GM23338 (cell line): ENCODE results near the gene EYS. TPM values are rescaled to one million over a fixed set of nuclear protein-coding genes. Genes with fewer than 3 reads are reported as not detected.

Experiments
- ATAC-seq: fragments of 200-7000 bp; cut with Tn5 transposase; 3 replicates; pipeline ENCODE4 v1.9.1; 2020
- DNase-seq: peaks from one replicate; pipeline ENCODE4 v3.0.0-alpha.2; 2015; ENCODE audit warnings: low spot score
- H2AFZ ChIP-seq: fragments of 200-600 bp; sonication (generic); 2 replicates; pipeline ENCODE4 v1.8.0; 2016; ENCODE audit warnings: antibody characterized with exemption, mild to moderate bottlenecking, moderate library complexity
- H3F3A ChIP-seq: fragments of 200-600 bp; sonication (generic); replicated peaks from 2 replicates; pipeline ENCODE4 v1.8.0; 2017; ENCODE audit warnings: antibody characterized with exemption, mixed run types, low read depth
- H3K27ac ChIP-seq: fragments of 200-600 bp; sonication (generic); 2 replicates; pipeline ENCODE4 v1.6.1; 2016; ENCODE audit warnings: low read depth
- H3K27me3 ChIP-seq: fragments of 200-600 bp; sonication (generic); 2 replicates; pipeline ENCODE4 v1.8.0; 2016; ENCODE audit warnings: mild to moderate bottlenecking, mixed run types, moderate library complexity; ENCODE audit not compliant: insufficient read depth
- H3K36me3 ChIP-seq: fragments of 200-600 bp; sonication (generic); 2 replicates; pipeline ENCODE4 v1.8.0; 2016; ENCODE audit warnings: mild to moderate bottlenecking; ENCODE audit not compliant: insufficient read depth
- H3K4me1 ChIP-seq: fragments of 200-600 bp; sonication (generic); 2 replicates; pipeline ENCODE4 v1.8.0; 2016; ENCODE audit warnings: mild to moderate bottlenecking, moderate library complexity; ENCODE audit not compliant: insufficient read depth
- H3K4me2 ChIP-seq: fragments of 200-600 bp; sonication (generic); 2 replicates; pipeline ENCODE4 v1.7.1; 2017; ENCODE audit warnings: mixed run types
- H3K4me3 ChIP-seq: fragments of 200-600 bp; sonication (generic); 2 replicates; pipeline ENCODE4 v1.6.1; 2016; ENCODE audit warnings: mixed run types
- H3K79me2 ChIP-seq: fragments of 200-600 bp; sonication (generic); replicated peaks from 2 replicates; pipeline ENCODE4 v1.8.0; 2017; ENCODE audit warnings: mild to moderate bottlenecking; ENCODE audit not compliant: insufficient read depth
- H3K9me2 ChIP-seq: fragments of 200-600 bp; sonication (generic); 2 replicates; pipeline ENCODE4 v1.8.0; 2017; ENCODE audit not compliant: insufficient read depth
- H4K20me1 ChIP-seq: fragments of 200-600 bp; sonication (generic); replicated peaks from 2 replicates; pipeline ENCODE4 v1.8.0; 2017; ENCODE audit warnings: mild to moderate bottlenecking; ENCODE audit not compliant: insufficient read depth
- H3K27ac Mint-ChIP-seq: 2 replicates; pipeline ENCODE4 v1.8.0; 2020; ENCODE audit warnings: inconsistent platforms, mild to moderate bottlenecking, moderate library complexity, mixed read lengths
- H3K27me3 Mint-ChIP-seq: 3 replicates; pipeline ENCODE4 v1.8.0; 2022; ENCODE audit warnings: low read depth, mild to moderate bottlenecking, moderate library complexity, mixed read lengths, inconsistent platforms; ENCODE audit not compliant: insufficient read depth, poor library complexity
- H3K36me3 Mint-ChIP-seq: 3 replicates; pipeline ENCODE4 v1.8.0; 2021; ENCODE audit warnings: low read depth, mild to moderate bottlenecking, inconsistent platforms, moderate library complexity, mixed read lengths
- H3K4me1 Mint-ChIP-seq: 3 replicates; pipeline ENCODE4 v1.8.0; 2020; ENCODE audit warnings: mild to moderate bottlenecking, inconsistent platforms, mixed read lengths
- H3K4me3 Mint-ChIP-seq: 3 replicates; pipeline ENCODE4 v1.8.0; 2021; ENCODE audit warnings: moderate library complexity, mild to moderate bottlenecking, inconsistent platforms, mixed read lengths
- H3K9me3 Mint-ChIP-seq: 3 replicates; pipeline ENCODE4 v1.8.0; 2020; ENCODE audit warnings: moderate library complexity, mild to moderate bottlenecking, inconsistent platforms, mixed read lengths
- EZH2 ChIP-seq: fragments of 200-600 bp; sonication (generic); IDR thresholded peaks from one replicate; pipeline ENCODE4 v1.8.0; 2017; ENCODE audit warnings: antibody characterized with exemption, mild to moderate bottlenecking, low read depth; ENCODE audit not compliant: unreplicated experiment
- NANOG ChIP-seq: IDR thresholded peaks from 2 replicates; pipeline ENCODE4 v1.6.1; 2016; ENCODE audit warnings: antibody characterized with exemption, borderline replicate concordance
- POLR2AphosphoS5 ChIP-seq: IDR thresholded peaks from 2 replicates; pipeline ENCODE4 v1.6.1; 2016; ENCODE audit warnings: antibody characterized with exemption, low read depth
- ZNF114 ChIP-seq: fragments of 250-450 bp; sonication (Bioruptor Pico); IDR thresholded peaks from 2 replicates; pipeline ENCODE4 v1.5.0; 2020; ENCODE audit warnings: mild to moderate bottlenecking, moderate library complexity
- ZNF331 ChIP-seq: fragments of 250-450 bp; sonication (Bioruptor Pico); IDR thresholded peaks from 2 replicates; pipeline ENCODE4 v1.5.0; 2020; ENCODE audit warnings: low read depth, mild to moderate bottlenecking, moderate library complexity
- polyA plus RNA-seq: library from polyadenylated mRNA; unstranded; fragments of >200 nt; fragmentation: Nextera tagmentation; extraction: Ambion mirVana; gene quantifications from 2 replicates; pipeline ENCODE4 v1.2.1, GENCODE V29; 2016
- total RNA-seq: library from RNA; depleted of rRNA; stranded (reverse); fragments of >200 nt; shearing (Covaris generic); gene quantifications from 2 replicates; pipeline ENCODE4 v1.2.3, GENCODE V29; 2014
- TF ChIP-seq, protein P1 (sequence below), 2 experiments: fragments of 200-600 bp in 1 of 2; sonication (generic) in 1 of 2; conservative IDR thresholded peaks; 2 replicates each; pipeline versions ENCODE4 v1.5.1 to v1.6.1; 2016 to 2017; ENCODE audit warnings: antibody characterized with exemption in 2 of 2, low read depth in 2 of 2, mild to moderate bottlenecking in 2 of 2, moderate library complexity in 1 of 2
- TF ChIP-seq, protein P2 (sequence below): IDR thresholded peaks from one replicate; pipeline ENCODE4 v1.6.1; 2018; ENCODE audit warnings: antibody characterized with exemption; ENCODE audit not compliant: unreplicated experiment
- TF ChIP-seq, protein P3 (sequence below): fragments of 250-450 bp; sonication (Bioruptor Pico); IDR thresholded peaks from 2 replicates; pipeline ENCODE4 v1.5.0; 2020; ENCODE audit warnings: mild to moderate bottlenecking, moderate library complexity
- TF ChIP-seq, protein P4 (sequence below): IDR thresholded peaks from 2 replicates; pipeline ENCODE4 v1.6.1; 2016; ENCODE audit warnings: antibody characterized with exemption

Gene EYS
- total and polyA plus RNA-seq, 2 experiments from 2014 or later = 0.38 to 0.52 TPM

DNA sequence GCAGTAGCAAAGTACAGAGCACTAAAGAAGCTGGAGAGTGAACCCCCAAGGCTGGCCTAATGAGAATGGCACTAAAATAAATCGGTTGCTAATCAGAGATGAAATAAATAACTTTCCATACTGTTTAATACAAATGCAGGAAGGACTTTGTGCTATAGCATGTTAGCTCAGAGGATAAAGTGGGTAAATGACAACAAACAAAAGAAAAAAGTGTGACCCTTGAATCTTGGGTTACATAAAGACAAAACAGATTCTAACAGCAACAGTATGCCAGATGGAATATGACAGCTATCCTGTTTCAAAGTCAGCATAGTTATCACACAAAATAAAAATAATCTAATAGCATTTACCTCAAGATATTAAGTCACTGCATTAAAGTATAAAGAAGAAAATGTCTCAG is 1448.7 kb downstream of the EYS start (continued):
- TF ChIP-seq, protein P1, sequence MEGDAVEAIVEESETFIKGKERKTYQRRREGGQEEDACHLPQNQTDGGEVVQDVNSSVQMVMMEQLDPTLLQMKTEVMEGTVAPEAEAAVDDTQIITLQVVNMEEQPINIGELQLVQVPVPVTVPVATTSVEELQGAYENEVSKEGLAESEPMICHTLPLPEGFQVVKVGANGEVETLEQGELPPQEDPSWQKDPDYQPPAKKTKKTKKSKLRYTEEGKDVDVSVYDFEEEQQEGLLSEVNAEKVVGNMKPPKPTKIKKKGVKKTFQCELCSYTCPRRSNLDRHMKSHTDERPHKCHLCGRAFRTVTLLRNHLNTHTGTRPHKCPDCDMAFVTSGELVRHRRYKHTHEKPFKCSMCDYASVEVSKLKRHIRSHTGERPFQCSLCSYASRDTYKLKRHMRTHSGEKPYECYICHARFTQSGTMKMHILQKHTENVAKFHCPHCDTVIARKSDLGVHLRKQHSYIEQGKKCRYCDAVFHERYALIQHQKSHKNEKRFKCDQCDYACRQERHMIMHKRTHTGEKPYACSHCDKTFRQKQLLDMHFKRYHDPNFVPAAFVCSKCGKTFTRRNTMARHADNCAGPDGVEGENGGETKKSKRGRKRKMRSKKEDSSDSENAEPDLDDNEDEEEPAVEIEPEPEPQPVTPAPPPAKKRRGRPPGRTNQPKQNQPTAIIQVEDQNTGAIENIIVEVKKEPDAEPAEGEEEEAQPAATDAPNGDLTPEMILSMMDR (conservative IDR thresholded peaks at IDR 0.05; ENCODE audit: low read depth in 2 of 2) = no peak
- TF ChIP-seq, protein P2, sequence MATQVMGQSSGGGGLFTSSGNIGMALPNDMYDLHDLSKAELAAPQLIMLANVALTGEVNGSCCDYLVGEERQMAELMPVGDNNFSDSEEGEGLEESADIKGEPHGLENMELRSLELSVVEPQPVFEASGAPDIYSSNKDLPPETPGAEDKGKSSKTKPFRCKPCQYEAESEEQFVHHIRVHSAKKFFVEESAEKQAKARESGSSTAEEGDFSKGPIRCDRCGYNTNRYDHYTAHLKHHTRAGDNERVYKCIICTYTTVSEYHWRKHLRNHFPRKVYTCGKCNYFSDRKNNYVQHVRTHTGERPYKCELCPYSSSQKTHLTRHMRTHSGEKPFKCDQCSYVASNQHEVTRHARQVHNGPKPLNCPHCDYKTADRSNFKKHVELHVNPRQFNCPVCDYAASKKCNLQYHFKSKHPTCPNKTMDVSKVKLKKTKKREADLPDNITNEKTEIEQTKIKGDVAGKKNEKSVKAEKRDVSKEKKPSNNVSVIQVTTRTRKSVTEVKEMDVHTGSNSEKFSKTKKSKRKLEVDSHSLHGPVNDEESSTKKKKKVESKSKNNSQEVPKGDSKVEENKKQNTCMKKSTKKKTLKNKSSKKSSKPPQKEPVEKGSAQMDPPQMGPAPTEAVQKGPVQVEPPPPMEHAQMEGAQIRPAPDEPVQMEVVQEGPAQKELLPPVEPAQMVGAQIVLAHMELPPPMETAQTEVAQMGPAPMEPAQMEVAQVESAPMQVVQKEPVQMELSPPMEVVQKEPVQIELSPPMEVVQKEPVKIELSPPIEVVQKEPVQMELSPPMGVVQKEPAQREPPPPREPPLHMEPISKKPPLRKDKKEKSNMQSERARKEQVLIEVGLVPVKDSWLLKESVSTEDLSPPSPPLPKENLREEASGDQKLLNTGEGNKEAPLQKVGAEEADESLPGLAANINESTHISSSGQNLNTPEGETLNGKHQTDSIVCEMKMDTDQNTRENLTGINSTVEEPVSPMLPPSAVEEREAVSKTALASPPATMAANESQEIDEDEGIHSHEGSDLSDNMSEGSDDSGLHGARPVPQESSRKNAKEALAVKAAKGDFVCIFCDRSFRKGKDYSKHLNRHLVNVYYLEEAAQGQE = no peak

DNA sequence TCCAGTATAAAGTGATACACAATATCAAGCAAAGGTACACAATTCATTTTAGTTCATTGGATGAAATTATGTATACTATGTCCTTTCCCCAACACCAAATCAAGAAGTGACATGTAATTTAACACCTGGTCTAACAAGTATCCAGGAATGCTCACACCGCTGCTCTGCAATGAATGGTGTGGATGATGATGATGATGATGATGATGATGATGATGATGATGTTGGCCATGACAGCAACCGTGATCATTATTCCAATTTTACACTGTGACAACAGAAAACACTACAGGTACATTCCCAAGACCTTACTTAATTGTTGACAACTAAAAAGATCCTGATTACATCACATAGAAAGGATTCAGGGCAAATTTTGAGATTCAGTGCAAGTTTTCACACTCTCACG is 1449.4 kb downstream of the EYS start:
- Histone ChIP-seq H3K79me2 (no peaks in the 10 kb centered on the region), H3K36me3 (no peaks in the 10 kb centered on the region), H3K9me2 (no peaks in the 10 kb centered on the region), H2AFZ (no peak overlapping the region), H3K4me3 (no peak overlapping the region), H3K4me2 (no peak overlapping the region), H3K27ac (no peak overlapping the region), H3K27me3 (no peaks in the 10 kb centered on the region), H3F3A (no peaks in the 10 kb centered on the region), H4K20me1 (no peaks in the 10 kb centered on the region), H3K4me1 (peaks cover 13% of the 10 kb centered on the region)
- H3K4me1 Mint-ChIP-seq = peaks cover 21% of the 10 kb centered on the region
- H3K27ac Mint-ChIP-seq = no peak overlapping the region
- peaks cover 3% of the 10 kb centered on the region; the same call in 1 of the 3 replicates for H3K9me3 Mint-ChIP-seq
- DNase-seq (no peak), ATAC-seq (no peak)
- no peaks in the 10 kb centered on the region for H3K27me3 Mint-ChIP-seq
- no peak overlapping the region for H3K4me3 Mint-ChIP-seq
- no peaks in the 10 kb centered on the region for H3K36me3 Mint-ChIP-seq
- TF ChIP-seq, protein P2 = no peak
- no peak for TF ChIP-seq NANOG
- TF ChIP-seq, protein P3, sequence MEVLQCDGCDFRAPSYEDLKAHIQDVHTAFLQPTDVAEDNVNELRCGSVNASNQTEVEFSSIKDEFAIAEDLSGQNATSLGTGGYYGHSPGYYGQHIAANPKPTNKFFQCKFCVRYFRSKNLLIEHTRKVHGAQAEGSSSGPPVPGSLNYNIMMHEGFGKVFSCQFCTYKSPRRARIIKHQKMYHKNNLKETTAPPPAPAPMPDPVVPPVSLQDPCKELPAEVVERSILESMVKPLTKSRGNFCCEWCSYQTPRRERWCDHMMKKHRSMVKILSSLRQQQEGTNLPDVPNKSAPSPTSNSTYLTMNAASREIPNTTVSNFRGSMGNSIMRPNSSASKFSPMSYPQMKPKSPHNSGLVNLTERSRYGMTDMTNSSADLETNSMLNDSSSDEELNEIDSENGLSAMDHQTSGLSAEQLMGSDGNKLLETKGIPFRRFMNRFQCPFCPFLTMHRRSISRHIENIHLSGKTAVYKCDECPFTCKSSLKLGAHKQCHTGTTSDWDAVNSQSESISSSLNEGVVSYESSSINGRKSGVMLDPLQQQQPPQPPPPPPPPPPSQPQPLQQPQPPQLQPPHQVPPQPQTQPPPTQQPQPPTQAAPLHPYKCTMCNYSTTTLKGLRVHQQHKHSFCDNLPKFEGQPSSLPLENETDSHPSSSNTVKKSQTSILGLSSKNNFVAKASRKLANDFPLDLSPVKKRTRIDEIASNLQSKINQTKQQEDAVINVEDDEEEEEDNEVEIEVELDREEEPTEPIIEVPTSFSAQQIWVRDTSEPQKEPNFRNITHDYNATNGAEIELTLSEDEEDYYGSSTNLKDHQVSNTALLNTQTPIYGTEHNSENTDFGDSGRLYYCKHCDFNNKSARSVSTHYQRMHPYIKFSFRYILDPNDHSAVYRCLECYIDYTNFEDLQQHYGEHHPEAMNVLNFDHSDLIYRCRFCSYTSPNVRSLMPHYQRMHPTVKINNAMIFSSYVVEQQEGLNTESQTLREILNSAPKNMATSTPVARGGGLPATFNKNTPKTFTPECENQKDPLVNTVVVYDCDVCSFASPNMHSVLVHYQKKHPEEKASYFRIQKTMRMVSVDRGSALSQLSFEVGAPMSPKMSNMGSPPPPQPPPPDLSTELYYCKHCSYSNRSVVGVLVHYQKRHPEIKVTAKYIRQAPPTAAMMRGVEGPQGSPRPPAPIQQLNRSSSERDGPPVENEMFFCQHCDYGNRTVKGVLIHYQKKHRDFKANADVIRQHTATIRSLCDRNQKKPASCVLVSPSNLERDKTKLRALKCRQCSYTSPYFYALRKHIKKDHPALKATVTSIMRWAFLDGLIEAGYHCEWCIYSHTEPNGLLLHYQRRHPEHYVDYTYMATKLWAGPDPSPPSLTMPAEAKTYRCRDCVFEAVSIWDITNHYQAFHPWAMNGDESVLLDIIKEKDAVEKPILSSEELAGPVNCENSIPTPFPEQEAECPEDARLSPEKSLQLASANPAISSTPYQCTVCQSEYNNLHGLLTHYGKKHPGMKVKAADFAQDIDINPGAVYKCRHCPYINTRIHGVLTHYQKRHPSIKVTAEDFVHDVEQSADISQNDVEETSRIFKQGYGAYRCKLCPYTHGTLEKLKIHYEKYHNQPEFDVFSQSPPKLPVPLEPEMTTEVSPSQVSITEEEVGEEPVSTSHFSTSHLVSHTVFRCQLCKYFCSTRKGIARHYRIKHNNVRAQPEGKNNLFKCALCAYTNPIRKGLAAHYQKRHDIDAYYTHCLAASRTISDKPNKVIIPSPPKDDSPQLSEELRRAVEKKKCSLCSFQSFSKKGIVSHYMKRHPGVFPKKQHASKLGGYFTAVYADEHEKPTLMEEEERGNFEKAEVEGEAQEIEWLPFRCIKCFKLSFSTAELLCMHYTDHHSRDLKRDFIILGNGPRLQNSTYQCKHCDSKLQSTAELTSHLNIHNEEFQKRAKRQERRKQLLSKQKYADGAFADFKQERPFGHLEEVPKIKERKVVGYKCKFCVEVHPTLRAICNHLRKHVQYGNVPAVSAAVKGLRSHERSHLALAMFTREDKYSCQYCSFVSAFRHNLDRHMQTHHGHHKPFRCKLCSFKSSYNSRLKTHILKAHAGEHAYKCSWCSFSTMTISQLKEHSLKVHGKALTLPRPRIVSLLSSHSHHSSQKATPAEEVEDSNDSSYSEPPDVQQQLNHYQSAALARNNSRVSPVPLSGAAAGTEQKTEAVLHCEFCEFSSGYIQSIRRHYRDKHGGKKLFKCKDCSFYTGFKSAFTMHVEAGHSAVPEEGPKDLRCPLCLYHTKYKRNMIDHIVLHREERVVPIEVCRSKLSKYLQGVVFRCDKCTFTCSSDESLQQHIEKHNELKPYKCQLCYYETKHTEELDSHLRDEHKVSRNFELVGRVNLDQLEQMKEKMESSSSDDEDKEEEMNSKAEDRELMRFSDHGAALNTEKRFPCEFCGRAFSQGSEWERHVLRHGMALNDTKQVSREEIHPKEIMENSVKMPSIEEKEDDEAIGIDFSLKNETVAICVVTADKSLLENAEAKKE (CRISPR knock-in tag) = no peak
- TF ChIP-seq POLR2AphosphoS5 = no peak
- no peak for TF ChIP-seq ZNF331
- no peak for TF ChIP-seq ZNF114 (CRISPR knock-in tag)
- TF ChIP-seq, protein P4, sequence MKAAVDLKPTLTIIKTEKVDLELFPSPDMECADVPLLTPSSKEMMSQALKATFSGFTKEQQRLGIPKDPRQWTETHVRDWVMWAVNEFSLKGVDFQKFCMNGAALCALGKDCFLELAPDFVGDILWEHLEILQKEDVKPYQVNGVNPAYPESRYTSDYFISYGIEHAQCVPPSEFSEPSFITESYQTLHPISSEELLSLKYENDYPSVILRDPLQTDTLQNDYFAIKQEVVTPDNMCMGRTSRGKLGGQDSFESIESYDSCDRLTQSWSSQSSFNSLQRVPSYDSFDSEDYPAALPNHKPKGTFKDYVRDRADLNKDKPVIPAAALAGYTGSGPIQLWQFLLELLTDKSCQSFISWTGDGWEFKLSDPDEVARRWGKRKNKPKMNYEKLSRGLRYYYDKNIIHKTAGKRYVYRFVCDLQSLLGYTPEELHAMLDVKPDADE = no peak
- TF ChIP-seq EZH2 = no peak
